Endodermal cell (in vitro differentiated cells): ENCODE results near the gene CLN6. TPM values are rescaled to one million over a fixed set of nuclear protein-coding genes. Genes with fewer than 3 reads are reported as not detected.

Experiments
- DNase-seq: peaks from one replicate; pipeline ENCODE4 v3.0.0-alpha.2; 2017
- H3K27ac ChIP-seq: 2 replicates; pipeline ENCODE4 v1.5.1; 2013; ENCODE audit warnings: mild to moderate bottlenecking, low read depth, low read length, moderate library complexity
- H3K27me3 ChIP-seq: 2 replicates; pipeline ENCODE4 v1.6.1; 2013; ENCODE audit warnings: mild to moderate bottlenecking, low read length, moderate library complexity; ENCODE audit not compliant: insufficient read depth, control insufficient read depth, poor library complexity, severe bottlenecking
- H3K36me3 ChIP-seq: 2 replicates; pipeline ENCODE4 v1.7.0; 2013; ENCODE audit warnings: mild to moderate bottlenecking, low read length, moderate library complexity; ENCODE audit not compliant: control insufficient read depth, insufficient read depth
- H3K4me1 ChIP-seq: one replicate; pipeline ENCODE4 v1.7.0; 2013; ENCODE audit warnings: low read length; ENCODE audit not compliant: control insufficient read depth, insufficient read depth
- H3K4me3 ChIP-seq: 2 replicates; pipeline ENCODE4 v1.5.1; 2013; ENCODE audit warnings: mild to moderate bottlenecking, low read length, moderate library complexity
- H3K9ac ChIP-seq: 2 replicates; pipeline ENCODE4 v1.6.1; 2013; ENCODE audit warnings: mild to moderate bottlenecking, low read length, moderate library complexity; ENCODE audit not compliant: poor library complexity, severe bottlenecking; ENCODE audit errors: extremely low read depth
- H3K9me3 ChIP-seq: 2 replicates; pipeline ENCODE4 v1.6.1; 2013; ENCODE audit warnings: mild to moderate bottlenecking, low read length, moderate library complexity; ENCODE audit not compliant: control insufficient read depth
- H3K27ac Mint-ChIP-seq: 2 replicates; pipeline ENCODE4 v1.8.0; 2020; ENCODE audit warnings: mixed read lengths
- H3K27me3 Mint-ChIP-seq: 2 replicates; pipeline ENCODE4 v1.8.0; 2021; ENCODE audit warnings: mild to moderate bottlenecking, mixed read lengths; ENCODE audit not compliant: insufficient read depth
- H3K36me3 Mint-ChIP-seq: 2 replicates; pipeline ENCODE4 v1.8.0; 2020; ENCODE audit warnings: low read depth, mixed read lengths
- H3K4me1 Mint-ChIP-seq: 2 replicates; pipeline ENCODE4 v1.8.0; 2020; ENCODE audit warnings: mixed read lengths
- H3K4me3 Mint-ChIP-seq: 2 replicates; pipeline ENCODE4 v1.8.0; 2020; ENCODE audit warnings: mild to moderate bottlenecking, moderate library complexity, mixed read lengths
- H3K9me3 Mint-ChIP-seq: 2 replicates; pipeline ENCODE4 v1.8.0; 2020; ENCODE audit warnings: mild to moderate bottlenecking, mixed read lengths
- WGBS, 2 experiments: methylation state at CpG; one replicate each; pipeline versions ENCODE4 v1.1.5 to v1.1.7; 2013; ENCODE audit warnings: missing lambda C conversion rate in 2 of 2, mixed read lengths in 1 of 2; ENCODE audit not compliant: insufficient coverage in 1 of 2, insufficient read length in 1 of 2; 5-methylcytosine and 5-hydroxymethylcytosine counted together
- total RNA-seq, 2 donors: library from RNA; stranded (reverse); fragmentation: NEBNext Ultra II Directional in 1 of 2; extraction: Animal tissue kit (Norgen Biotek cat#: 25700) in 1 of 2; gene quantifications; 2 replicates in 1 of 2; 3 replicates in 1 of 2; pipeline ENCODE4 v1.2.1, GENCODE V29; 2021
- TF ChIP-seq, protein P1 (sequence below): fragments of 200-600 bp; sonication (generic); conservative IDR thresholded peaks from 2 replicates; pipeline ENCODE4 v1.5.0; 2021; ENCODE audit warnings: antibody characterized with exemption, mild to moderate bottlenecking

Gene CLN6
- total RNA-seq, 2 donors from 2014 or later, result 51.6 to 59.6 TPM

GRCh38 chr15:68207176-68207935, 22.2 kb downstream of the CLN6 start:
- Histone ChIP-seq H3K27me3 (no peaks in the 10 kb centered on the region), H3K4me3 (no peak overlapping the region), H3K36me3 (peaks cover 3% of the 10 kb centered on the region), H3K4me1 (peaks cover 7% of the 10 kb centered on the region), H3K9me3 (no peaks in the 10 kb centered on the region), H3K9ac (no peak overlapping the region), H3K27ac (no peak overlapping the region)
- peaks cover 9% of the 10 kb centered on the region for H3K4me1 Mint-ChIP-seq
- peak overlapping the region; percentile 30 for H3K27ac Mint-ChIP-seq
- no peaks in the 10 kb centered on the region for H3K9me3 Mint-ChIP-seq
- DNase-seq, result peak; percentile 53
- H3K27me3 Mint-ChIP-seq, result no peaks in the 10 kb centered on the region
- 88 to 100% methylated on average over 4 to 12 of the region's 12 CpGs for WGBS, 2 experiments
- TF ChIP-seq, protein P1, sequence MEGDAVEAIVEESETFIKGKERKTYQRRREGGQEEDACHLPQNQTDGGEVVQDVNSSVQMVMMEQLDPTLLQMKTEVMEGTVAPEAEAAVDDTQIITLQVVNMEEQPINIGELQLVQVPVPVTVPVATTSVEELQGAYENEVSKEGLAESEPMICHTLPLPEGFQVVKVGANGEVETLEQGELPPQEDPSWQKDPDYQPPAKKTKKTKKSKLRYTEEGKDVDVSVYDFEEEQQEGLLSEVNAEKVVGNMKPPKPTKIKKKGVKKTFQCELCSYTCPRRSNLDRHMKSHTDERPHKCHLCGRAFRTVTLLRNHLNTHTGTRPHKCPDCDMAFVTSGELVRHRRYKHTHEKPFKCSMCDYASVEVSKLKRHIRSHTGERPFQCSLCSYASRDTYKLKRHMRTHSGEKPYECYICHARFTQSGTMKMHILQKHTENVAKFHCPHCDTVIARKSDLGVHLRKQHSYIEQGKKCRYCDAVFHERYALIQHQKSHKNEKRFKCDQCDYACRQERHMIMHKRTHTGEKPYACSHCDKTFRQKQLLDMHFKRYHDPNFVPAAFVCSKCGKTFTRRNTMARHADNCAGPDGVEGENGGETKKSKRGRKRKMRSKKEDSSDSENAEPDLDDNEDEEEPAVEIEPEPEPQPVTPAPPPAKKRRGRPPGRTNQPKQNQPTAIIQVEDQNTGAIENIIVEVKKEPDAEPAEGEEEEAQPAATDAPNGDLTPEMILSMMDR, result no peak
- H3K4me3 Mint-ChIP-seq, result no peak overlapping the region
- peaks cover 4% of the 10 kb centered on the region for H3K36me3 Mint-ChIP-seq

DNA sequence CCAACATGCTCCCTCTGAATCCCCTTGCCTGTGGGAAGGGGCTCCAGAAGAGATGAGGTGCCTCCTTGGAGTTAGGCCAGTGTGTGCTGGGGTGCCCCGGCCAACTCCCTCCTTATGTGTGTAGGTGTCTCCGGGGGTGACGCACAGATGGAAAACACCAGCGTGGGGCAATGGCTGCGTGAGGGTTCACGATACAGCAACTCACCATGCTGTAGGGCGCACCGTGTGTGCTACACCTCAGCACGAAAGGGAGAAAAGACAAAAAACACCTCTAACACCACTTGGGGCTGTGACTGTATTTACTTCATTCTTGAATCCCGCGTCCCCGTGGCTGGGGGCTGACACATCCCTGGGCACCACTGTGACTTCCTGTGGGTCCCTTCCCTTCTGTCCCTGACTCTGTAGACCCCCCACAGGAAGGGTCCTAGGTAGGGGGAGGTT, 22.8 kb downstream of the CLN6 start:
- no peaks in the 10 kb centered on the region for H3K27me3 Mint-ChIP-seq
- Histone ChIP-seq H3K27me3 (no peaks in the 10 kb centered on the region), H3K27ac (no peak overlapping the region), H3K4me1 (peaks cover 13% of the 10 kb centered on the region), H3K36me3 (peaks cover 3% of the 10 kb centered on the region), H3K4me3 (no peak overlapping the region), H3K9ac (no peak overlapping the region), H3K9me3 (no peaks in the 10 kb centered on the region)
- no peak overlapping the region for H3K4me3 Mint-ChIP-seq
- DNase-seq, result peak; percentile 57
- TF ChIP-seq, protein P1, result no peak
- H3K9me3 Mint-ChIP-seq, result no peaks in the 10 kb centered on the region
- H3K27ac Mint-ChIP-seq, result peak overlapping the region; percentile 30
- WGBS, 2 experiments, result 95 to 96% methylated on average over 4 to 12 of the region's 12 CpGs
- H3K4me1 Mint-ChIP-seq, result peaks cover 15% of the 10 kb centered on the region
- H3K36me3 Mint-ChIP-seq, result peaks cover 4% of the 10 kb centered on the region

DNA sequence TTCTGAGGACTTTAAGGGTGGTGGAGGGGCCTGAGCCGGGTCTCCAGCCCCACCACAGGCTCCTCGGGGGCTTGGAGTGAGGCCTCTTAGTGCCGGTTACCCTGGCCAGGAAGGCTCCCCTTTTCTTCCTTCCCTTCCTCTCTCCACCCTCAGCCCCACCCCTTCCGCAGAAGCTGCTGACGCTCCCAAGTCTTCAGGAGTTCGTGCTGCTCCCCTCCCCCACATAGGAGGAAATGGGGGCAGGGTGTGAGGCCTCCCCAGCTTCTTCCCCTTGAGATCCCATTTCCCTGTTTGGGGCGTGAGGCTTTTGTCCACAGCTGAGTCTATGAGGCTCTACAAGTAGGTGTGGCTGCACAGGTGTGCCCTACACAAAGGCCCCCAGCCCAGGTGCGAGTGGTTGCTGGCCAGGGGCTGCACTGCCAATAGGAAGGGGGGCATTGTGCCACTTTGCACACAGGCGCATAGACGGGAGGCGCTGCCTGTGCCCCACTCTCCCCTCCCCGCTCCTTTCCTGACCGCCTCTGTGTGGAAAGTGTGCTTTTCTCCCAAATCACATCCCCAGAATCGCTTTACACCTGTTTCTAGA, 23.5 kb downstream of the CLN6 start:
- Mint-ChIP-seq H3K36me3 (peaks cover 4% of the 10 kb centered on the region), H3K9me3 (no peaks in the 10 kb centered on the region), H3K27ac (peak overlapping the region; percentile 83), H3K27me3 (no peaks in the 10 kb centered on the region), H3K4me1 (peaks cover 20% of the 10 kb centered on the region), H3K4me3 (no peak overlapping the region)
- DNase-seq, result peak; percentile 72
- Histone ChIP-seq H3K4me3 (no peak overlapping the region), H3K9me3 (no peaks in the 10 kb centered on the region), H3K4me1 (peaks cover 13% of the 10 kb centered on the region), H3K36me3 (peaks cover 3% of the 10 kb centered on the region), H3K27me3 (no peaks in the 10 kb centered on the region), H3K9ac (no peak overlapping the region), H3K27ac (no peak overlapping the region)
- TF ChIP-seq, protein P1, result no peak
- WGBS, 2 experiments, result 62 to 82% methylated on average over 3 to 14 of the region's 14 CpGs
